HG02642 (cell line): Measurements from ENCODE around the gene PLCXD1.
"Not testable (repeated sequence)": the region's sequence is repeated elsewhere in the genome, so short reads cannot be mapped to it uniquely, and the experiment has no call there.

ENCODE experiments used
- ATAC-seq: cut with Tn5 transposase; IDR thresholded peaks from one replicate; pipeline ENCODE4 v1.9.1; 2021; ENCODE audit warnings: mild to moderate bottlenecking; ENCODE audit not compliant: unreplicated experiment, poor library complexity

Gene PLCXD1

DNA sequence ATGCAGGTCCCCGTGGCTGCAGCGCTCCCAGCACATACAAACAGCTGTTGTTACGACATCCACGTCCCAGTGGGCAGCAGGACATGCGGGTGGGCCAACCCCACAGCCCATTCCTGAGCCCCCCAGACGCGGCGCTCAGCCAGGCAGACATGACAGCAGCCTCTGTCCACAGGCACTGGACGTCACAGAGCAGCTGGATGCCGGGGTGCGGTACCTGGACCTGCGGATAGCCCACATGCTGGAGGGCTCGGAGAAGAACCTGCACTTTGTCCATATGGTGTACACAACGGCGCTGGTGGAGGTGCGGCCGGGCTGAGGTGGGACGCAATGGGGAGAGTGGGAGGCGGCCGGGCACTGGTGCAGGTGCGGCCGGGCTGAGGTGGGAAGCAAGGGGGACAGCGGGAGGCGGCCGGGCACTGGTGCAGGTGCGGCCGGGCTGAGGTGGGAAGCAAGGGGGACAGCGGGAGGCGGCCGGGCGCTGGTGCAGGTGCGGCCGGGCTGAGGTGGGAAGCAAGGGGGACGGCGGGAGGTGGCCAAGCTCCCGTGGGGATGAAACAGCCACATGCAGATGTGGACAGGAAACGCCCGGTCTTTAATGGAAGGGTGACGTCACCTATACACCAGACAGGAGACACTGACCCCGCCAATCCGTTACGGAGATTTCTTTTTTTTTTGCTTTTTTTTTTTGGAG lies 9.4 kb downstream of the PLCXD1 start:
- no peak for ATAC-seq

DNA sequence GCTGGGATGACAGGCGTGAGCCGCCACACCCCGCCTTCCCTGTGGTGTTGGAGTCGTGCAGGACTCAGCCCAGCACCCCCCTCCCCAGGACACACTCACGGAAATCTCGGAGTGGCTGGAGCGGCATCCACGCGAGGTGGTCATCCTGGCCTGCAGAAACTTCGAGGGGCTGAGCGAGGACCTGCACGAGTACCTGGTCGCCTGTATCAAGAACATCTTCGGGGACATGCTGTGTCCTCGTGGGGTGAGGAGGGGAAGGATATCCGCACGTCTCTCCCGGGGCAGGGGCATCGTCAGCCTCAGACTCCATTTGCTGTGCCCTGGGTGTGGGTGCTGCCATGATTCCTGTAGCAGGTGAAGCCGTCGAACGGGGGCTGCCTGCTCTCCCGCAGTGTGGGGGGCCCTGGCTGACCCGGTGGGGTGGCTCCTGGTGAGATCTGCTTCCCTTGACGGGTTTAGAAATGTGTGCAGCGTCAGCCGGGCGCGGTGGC lies 10.3 kb downstream of the PLCXD1 start:
- ATAC-seq: no peak

DNA sequence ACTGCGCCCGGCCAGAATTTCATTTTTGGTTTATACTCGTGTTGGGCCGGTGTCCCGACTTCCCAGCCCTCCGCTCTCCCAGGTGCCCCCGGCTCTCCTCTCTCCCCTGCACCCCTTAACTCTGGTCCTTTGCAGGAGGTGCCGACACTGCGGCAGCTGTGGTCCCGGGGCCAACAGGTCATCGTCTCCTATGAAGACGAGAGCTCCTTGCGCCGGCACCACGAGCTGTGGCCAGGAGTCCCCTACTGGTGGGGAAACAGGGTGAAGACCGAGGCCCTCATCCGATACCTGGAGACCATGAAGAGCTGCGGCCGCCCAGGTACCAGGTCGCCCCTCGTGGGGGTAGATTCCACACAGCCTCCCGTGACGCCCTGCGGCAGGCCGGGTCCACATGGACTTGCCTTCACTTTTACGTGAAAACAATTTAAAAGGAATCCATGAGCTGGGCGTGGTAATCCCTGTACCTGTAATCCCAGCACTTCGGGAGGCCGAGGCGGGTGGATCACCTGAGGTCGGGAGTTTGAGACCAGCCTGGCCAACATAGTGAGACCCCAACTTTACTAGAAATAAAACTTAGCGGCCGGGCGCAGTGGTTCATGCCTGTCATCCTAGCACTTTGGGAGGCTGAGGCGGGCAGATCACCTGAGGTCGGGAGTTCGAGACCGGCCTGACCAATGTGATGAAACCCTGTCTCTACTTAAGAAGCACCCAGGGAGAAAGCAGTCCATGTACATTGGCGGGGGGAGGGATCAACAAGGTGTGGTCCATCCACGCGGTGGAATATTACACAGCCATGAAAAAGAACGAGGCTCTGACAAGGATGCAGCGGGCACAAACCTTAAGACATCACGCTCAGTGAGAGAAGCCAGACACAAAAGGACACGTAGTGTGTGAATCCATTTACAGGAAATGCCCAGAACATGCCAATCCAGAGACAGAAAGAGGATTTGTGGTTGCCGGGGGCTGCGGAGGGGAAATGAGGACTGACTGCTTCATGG lies 12.0 kb downstream of the PLCXD1 start:
- ATAC-seq: no peak

DNA sequence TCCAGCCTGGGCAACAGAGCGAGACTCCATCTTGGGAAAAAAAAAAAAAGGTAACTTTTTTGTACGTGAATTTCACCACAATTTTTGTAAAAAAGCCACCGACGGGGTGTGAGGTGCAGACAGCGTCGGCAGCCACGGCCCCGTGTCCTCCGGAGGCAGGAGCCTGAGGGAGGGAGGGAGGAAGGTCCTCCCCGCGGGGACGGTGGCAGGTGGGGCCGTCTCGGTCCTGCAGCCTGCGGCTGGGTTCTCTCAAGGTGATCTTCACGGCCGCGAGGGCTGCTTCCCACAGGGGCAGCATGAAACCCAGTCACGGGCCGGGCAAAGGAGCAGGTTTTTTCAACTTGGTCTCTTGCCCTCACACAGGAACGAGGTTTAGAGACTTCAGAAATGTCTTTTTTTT lies 14.0 kb downstream of the PLCXD1 start:
- no peak for ATAC-seq

DNA sequence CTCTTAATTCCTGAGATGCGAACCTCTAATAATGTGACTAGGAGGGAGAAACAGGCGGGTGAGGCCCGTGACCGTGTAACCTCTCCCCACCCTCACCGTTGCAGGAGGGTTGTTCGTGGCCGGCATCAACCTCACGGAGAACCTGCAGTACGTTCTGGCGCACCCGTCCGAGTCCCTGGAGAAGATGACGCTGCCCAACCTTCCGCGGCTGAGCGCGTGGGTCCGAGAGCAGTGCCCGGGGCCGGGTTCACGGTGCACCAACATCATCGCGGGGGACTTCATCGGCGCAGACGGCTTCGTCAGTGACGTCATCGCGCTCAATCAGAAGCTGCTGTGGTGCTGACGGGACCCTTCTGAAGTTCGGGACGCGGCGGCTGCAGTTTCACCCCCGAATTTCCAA lies 17.8 kb downstream of the PLCXD1 start:
- ATAC-seq: no peak

DNA sequence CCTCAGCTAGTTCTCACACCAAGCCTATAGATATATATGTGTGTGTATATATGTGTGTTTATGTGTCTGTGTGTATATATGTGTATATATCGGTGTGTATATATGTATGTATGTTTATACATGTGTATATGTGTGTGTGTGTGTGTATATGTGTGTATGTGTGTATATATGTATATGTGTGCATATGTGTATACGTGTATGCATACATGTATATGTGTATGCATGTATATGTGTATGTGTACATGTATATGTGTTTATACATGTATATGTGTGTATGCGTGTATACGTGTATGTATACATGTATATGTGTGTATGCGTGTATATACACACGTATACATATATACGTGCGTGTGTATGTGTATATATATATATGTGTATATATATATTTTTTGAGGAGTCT lies 19.2 kb downstream of the PLCXD1 start:
- no peak for ATAC-seq

DNA sequence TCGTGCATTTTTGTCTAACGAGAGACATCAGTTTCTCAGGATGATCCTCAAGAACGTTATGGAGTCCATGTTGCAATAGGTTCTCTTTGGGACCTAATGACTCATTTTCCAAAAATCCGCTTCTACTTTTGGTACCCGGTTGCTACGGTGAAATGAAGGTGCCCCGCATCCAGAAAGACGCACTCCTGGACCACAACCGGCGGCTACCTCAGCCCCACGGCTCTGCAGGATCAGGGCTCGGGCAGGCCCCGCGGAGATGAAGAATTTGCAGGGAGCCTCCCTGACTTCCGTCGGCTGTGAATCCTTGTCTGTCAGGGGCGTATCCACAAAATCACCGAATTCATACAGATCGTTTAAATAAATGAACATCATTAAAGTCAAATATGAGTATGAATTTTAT lies 21.8 kb downstream of the PLCXD1 start:
- ATAC-seq: no peak

DNA sequence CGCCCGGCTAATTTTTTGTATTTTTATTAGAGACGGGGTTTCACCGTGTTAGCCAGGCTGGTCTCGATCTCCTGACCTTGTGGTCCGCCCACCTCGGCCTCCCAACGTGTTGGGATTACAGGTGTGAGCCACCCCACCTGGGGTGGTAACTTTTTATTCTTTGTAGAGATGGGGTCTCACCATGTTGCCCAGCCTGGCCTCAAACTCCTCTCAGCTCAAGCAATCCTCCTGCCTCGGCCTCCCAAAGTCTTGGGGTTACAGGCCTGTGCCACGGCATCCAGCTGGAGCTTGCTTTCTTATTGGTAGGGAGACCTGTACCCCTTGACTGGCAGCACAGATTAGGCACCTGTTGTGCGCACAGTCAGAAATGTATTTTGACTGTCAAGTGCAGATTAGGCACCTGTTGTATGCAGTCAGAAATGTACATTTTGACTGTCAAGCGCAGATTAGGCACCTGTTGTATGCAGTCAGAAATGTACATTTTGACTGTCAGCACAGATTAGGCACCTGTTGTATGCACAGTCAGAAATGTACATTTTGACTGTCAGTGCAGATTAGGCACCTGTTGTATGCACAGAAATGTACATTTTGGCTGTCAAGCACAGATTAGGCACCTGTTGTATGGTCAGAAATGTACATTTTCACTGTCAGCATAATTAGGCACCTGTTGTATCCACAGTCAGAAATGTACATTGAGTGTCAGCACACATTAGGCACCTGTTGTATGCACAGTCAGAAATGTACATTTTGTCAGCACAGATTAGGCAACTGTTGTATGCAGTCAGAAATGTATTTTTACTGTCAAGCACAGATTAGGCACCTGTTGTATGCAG lies 24.8 kb downstream of the PLCXD1 start:
- ATAC-seq: not testable (repeated sequence)

DNA sequence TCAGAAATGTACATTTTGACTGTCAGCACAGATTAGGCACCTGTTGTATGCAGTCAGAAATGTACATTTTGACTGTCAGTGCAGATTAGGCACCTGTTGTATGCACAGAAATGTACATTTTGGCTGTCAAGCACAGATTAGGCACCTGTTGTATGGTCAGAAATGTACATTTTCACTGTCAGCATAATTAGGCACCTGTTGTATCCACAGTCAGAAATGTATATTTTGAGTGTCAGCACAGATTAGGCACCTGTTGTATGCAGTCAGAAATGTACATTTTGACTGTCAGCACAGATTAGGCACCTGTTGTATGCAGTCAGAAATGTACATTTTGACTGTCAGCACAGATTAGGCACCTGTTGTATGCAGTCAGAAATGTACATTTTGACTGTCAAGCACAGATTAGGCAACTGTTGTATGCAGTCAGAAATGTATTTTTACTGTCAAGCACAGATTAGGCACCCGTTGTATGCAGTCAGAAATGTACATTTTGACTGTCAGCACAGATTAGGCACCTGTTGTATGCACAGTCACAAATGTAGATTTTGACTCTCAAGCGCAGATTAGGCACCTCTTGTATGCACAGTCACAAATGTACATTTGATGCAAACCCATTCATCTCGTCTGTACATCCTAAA lies 25.6 kb downstream of the PLCXD1 start:
- ATAC-seq: not testable (repeated sequence)

DNA sequence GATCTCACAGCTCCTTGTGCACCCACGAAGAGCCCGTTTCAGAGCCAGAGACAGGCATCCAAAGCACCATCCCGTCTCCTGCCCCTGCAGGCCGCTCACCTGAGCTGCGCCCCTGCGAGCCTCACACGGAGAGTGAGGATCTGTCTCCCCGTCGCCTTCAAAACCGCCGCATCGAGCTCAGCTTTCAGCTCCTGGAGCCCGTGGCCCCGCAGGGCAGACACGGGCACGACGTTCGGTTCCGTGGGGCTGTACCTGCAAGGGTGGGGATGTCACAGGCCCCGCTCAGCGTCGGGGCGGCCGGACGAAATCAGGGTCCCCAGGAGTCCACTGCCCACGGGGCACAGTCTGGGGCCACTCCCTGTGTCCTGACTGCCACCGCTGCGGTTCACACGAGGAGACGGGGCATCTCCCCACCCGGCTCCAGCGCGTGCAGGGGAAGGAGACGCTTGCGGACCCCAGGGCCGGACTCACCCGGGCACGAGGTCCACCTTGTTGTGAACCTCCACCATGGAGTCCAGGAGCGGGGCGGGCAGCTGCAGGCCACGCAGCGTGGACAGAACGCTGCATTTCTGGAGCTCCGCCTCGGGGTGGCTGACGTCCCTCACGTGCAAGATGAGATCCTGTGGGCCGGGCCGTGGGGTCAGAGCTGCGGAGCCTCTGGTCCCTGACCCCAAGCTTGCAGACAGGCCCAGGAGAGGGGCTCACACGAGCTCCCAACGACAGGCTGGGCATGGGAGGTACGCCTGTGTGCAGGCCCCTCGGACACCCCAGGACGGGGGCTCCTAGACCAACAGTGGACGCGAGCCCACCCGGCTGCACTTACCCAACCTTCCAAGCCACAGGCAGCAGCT lies 26.3 kb downstream of the PLCXD1 start:
- ATAC-seq: no peak

DNA sequence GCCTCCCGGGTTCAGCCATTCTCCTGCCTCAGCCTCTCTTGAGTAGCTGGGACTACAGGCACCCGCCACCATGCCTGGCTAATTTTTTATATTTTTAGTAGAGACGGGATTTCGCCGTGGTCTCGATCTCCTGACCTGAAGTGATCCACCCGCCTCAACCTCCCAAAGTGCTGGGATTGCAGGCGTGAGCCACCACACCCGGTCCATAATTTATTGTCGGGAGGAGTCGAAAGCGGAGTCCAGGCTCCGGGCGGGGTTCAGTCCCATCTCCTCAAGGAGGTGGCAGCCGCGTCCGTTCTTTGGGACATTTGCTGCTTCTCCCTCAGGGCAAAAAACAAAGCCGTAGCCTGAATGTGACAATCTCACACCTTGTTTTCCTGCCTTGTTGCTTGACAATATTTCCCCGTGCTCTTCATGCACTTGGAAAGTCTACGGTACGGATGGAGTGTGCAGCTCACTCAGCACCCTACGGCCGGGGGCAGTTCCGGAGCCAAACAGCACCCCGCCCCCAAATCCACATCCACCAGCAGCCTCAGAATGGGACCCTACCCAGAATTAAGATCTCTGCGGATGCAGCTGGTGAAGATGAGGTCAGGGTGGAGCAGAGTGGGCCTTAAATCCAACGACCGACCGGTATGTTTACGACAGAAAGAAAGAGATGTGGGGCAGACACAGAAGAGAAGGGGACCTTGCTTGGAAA lies 27.8 kb downstream of the PLCXD1 start:
- no peak for ATAC-seq

DNA sequence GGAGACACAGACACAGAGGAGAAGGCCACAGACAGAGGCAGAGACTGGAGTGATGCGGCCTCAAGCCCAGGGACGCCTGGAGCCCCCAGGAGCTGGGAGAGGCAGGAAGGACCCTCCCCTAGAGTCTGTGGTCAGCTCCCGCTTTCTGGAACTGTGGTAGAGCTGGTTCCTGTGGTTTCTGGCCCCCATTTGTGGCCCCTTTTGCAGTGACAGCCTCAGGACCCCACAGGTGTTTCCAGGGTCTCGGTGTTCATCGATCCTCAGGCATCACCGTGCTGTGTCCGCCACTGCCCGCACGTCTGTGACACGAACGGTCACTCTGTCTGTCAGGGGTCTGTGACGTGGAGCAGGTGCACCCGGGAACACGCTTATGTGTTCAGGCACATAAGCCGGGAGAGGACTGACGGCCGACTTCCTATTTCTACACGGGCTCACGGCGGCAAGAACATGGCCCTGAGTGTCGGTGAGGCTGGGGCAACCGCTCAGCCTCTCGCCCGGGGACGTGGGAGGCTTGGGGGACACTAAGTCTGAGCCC lies 29.5 kb downstream of the PLCXD1 start:
- ATAC-seq: no peak

DNA sequence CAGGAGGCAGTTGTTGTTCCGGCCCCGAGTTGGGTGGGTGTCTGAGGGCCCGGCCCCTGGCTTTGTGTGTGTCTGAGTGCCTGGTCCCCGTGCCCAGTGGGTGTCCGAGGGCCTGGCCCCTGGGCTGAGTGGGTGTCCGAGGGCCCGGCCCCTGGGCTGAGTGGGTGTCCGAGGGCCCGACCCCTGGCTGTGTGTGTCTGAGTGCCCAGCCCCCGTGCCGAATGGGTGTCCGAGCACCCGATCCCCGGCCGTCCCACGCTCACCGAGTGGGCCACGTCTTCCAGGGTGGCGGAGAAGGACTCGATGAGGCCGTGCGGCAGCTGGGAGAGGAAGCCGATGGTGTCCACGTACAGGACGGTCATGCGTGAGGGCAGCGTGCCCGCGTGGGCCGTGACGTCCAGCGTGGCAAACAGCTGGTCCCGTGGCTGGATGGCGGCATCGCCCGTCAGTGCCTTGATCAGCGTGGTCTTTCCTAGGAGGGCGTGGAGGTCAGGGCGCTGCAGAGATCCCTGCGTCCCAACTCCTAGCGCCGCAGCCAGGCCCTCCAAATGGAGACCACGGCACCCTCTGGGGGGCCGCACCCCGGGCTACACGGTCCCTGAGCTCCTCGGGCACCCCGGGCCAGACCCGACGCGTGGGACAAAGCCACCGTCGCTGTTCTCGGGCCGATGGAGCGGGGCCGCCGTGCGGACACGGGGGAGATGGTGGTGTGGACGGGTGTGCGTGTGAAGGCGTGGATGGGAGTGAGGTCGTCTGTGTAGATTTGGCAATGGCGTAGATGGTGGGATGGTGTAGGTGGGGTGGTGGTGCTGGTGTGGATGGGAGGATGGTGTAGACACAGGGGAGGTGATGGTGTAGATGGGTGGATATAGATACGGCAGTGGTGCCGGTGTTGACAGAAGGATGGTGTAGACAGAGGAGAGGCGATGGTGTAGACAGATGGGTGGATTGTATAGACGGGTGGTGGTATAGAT lies 30.3 kb downstream of the PLCXD1 start:
- ATAC-seq: no peak

DNA sequence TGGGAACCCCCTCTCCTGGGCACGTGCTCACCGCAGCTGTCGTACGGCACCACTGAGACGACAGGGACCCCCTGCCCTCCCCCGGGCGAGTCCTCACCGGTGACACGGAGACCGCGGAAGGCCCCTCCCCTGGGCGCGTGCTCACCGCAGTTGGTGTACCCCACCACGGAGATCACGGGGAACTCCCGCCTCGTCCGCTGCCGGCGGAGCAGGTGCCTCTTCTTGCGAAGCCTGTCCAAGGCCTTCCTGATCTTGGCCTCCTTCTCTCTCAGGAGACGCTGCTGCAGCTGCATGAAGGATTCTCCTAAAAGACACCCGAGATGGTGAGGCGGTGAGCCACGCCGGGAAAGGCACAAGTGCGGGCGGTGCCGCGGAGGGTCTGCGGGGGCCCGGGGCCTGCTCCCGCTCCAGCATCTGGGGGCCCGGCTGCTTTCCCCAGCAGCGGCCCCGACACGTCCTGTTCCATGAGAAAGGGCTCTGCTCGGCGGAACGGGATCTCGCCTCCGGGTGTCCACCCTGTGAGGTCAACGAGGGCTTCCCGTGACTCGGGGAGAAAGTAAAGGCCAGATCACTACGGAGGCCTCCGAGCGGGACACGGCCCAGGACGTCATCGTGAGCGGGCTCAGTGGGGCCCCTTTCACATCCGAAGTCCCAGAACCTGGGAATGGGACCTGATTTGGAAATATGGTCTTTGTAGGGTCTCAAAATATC lies 31.6 kb downstream of the PLCXD1 start:
- no peak for ATAC-seq

DNA sequence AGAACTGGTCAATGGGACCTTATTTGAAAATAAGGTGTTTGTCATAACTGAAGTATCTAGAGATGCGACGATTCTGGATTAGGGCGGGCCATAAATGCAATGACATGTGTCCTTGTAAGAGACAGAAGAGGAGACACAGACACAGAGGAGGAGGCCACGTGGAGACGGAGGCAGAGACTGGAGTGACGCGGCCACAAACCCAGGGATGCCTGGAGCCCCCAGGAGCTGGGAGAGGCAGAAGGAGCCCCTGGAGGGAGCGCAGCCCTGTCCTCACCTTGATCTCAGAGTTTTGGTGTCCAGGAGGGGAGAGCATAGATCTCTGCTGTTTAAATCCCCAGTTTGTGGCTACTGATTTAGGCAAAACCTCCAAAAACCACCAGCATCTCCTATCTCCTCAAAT lies 32.4 kb downstream of the PLCXD1 start:
- ATAC-seq: no peak

DNA sequence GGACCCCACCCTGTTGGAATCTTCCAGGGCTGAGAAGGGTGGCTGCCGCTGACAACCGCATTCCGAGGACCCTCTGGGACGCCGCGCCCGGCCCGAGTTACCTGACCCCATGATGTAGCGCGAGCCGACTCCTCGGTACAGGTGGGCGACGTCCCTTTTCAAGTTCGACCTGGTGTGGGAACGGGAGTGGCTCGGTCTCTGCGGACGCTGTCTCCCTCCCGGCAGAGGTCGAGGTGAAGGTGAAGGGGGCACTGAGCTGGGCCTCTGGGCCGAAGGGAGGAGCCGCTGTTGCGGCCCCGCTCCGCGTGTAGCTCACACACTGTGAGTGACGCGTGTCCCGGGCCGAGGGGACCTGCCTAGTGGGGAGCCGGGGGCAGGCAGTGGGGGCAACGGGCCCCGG lies 32.9 kb downstream of the PLCXD1 start:
- ATAC-seq: no peak
